ENCODE measurements around the gene RGS11. TPM values are rescaled to one million over a fixed set of nuclear protein-coding genes. Genes with fewer than 3 reads are reported as not detected.

The RGS11 gene
- total and polyA plus RNA-seq, 2 experiments from 2014 or later: 2.4 to 4.5 TPM

GRCh38 chr16:278863-279366, 3.2 kb upstream of the RGS11 start:
- H3F3A ChIP-seq (ENCODE audit: insufficient read depth): no peaks in the 10 kb centered on the region
- 79 to 81% methylated on average over 6 of the region's 6 CpGs for WGBS, 2 experiments (ENCODE audit: low coverage in 1 of 2, low lambda C conversion rate in 2 of 2, missing lambda C conversion rate in 2 of 2)

DNA sequence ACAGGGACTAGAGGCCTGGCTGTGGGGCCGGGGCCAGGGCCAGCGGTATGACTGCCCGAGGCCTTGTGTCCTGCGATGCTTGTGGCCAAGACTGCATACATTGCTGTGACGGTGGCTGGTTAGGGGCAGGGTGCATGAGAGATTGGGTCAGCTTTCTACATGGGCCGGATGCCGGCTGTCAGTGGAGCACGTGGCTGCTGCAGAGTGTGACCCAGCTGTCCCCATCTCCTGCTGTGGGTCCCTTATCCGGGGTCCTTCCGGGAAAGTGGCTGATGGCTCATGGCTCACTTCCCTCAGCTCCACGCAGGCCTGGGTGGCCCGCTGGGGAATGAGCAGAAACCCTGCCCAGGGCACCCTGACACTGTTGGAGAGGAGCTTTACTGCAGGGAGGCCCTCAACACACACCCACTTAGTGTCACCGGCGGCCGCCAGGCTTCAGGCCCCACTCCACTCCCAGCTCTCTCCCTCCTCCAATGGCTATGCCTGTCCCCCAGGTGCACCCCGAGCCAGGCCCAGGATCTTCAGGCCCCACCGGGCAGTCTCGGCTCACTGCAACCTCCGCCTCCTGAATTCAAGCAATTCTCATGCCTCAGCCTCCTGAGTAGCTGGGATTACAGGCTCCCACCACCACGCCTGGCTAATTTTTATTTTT, 808 bp upstream of the RGS11 start:
- Histone ChIP-seq H3K9me3 (ENCODE audit: low read depth) (no peaks in the 10 kb centered on the region), H3K27me3 (replicated peaks; ENCODE audit: insufficient read depth) (0 out of 2 replicates have a peak, but pooled peaks cover 8% of the 10 kb centered on the region), H3K27ac (no peak overlapping the region), H3K9ac (no peak overlapping the region), H3K36me3 (ENCODE audit: low read depth) (no peaks in the 10 kb centered on the region), H3K4me1 (ENCODE audit: insufficient read depth) (no peaks in the 10 kb centered on the region), H3K4me2 (ENCODE audit: unreplicated experiment) (no peak overlapping the region), H3F3A (ENCODE audit: insufficient read depth) (no peaks in the 10 kb centered on the region), H3K4me3 (no peak overlapping the region), H2AFZ (no peak overlapping the region), H3K9me2 (ENCODE audit: insufficient read depth) (no peaks in the 10 kb centered on the region), H4K20me1 (ENCODE audit: insufficient read depth) (no peaks in the 10 kb centered on the region), H3K79me2 (ENCODE audit: insufficient read depth) (no peaks in the 10 kb centered on the region)
- no peak for DNase-seq
- TF ChIP-seq EZH2phosphoT487 (IDR thresholded peaks at IDR 0.05; ENCODE audit: insufficient read depth, low read depth) (no peak), EZH2 (IDR thresholded peaks at IDR 0.05; ENCODE audit: insufficient read depth, poor library complexity, severe bottlenecking) (no peak)
- in situ Hi-C loops (cut with MboI): no loop called here
- WGBS, 2 experiments (ENCODE audit: low coverage in 1 of 2, low lambda C conversion rate in 2 of 2, missing lambda C conversion rate in 2 of 2): 95 to 96% methylated on average over 17 to 20 of the region's 20 CpGs

More at GRCh38 chr16:278863-279366, 3.2 kb upstream of the RGS11 start:
- H3K4me1 ChIP-seq (ENCODE audit: insufficient read depth): no peaks in the 10 kb centered on the region
- no peak overlapping the region for H2AFZ ChIP-seq
- H3K27me3 ChIP-seq (replicated peaks; ENCODE audit: insufficient read depth): 0 out of 2 replicates have a peak, but pooled peaks cover 9% of the 10 kb centered on the region
- H3K4me2 ChIP-seq (ENCODE audit: unreplicated experiment): no peak overlapping the region
- H3K9me2 ChIP-seq (ENCODE audit: insufficient read depth): no peaks in the 10 kb centered on the region
- in situ Hi-C loops (cut with MboI): no loop called here
- H3K4me3 ChIP-seq: no peak overlapping the region
- peak; percentile 13 for DNase-seq
- TF ChIP-seq EZH2 (IDR thresholded peaks at IDR 0.05; ENCODE audit: insufficient read depth, poor library complexity, severe bottlenecking) (no peak), EZH2phosphoT487 (IDR thresholded peaks at IDR 0.05; ENCODE audit: insufficient read depth, low read depth) (no peak)
- no peaks in the 10 kb centered on the region for H3K9me3 ChIP-seq (ENCODE audit: low read depth)
- no peaks in the 10 kb centered on the region for H4K20me1 ChIP-seq (ENCODE audit: insufficient read depth)
- H3K36me3 ChIP-seq (ENCODE audit: low read depth): no peaks in the 10 kb centered on the region
- no peak overlapping the region for H3K9ac ChIP-seq
- H3K79me2 ChIP-seq (ENCODE audit: insufficient read depth): no peaks in the 10 kb centered on the region
- H3K27ac ChIP-seq: no peak overlapping the region

- WGBS, 2 experiments (ENCODE audit: low coverage in 1 of 2, low lambda C conversion rate in 2 of 2, missing lambda C conversion rate in 2 of 2): 3 to 5% methylated on average over 35 to 48 of the region's 58 CpGs
- H3K27me3 ChIP-seq (replicated peaks; ENCODE audit: insufficient read depth): 0 out of 2 replicates have a peak, but pooled peaks cover 3% of the 10 kb centered on the region
- H3K9me3 ChIP-seq (ENCODE audit: low read depth): no peaks in the 10 kb centered on the region
- DNase-seq: peak; percentile 38
- H3K36me3 ChIP-seq (ENCODE audit: low read depth): no peaks in the 10 kb centered on the region
- H4K20me1 ChIP-seq (ENCODE audit: insufficient read depth): no peaks in the 10 kb centered on the region
- H3K4me1 ChIP-seq (ENCODE audit: insufficient read depth): no peaks in the 10 kb centered on the region
- peak overlapping the region; percentile 36 for H3K4me2 ChIP-seq (ENCODE audit: unreplicated experiment)
- no peaks in the 10 kb centered on the region for H3F3A ChIP-seq (ENCODE audit: insufficient read depth)
- H3K27ac ChIP-seq: no peak overlapping the region
- no peak for TF ChIP-seq EZH2 (IDR thresholded peaks at IDR 0.05; ENCODE audit: insufficient read depth, poor library complexity, severe bottlenecking)
- no peak for TF ChIP-seq EZH2phosphoT487 (IDR thresholded peaks at IDR 0.05; ENCODE audit: insufficient read depth, low read depth)
- H3K79me2 ChIP-seq (ENCODE audit: insufficient read depth): no peaks in the 10 kb centered on the region
- in situ Hi-C loops (cut with MboI): no loop called here
- peak overlapping the region; percentile 33 for H3K9ac ChIP-seq
- peak overlapping the region; percentile 59 for H3K4me3 ChIP-seq
- no peak overlapping the region; the same call in 1 of the 2 replicates for H2AFZ ChIP-seq
- H3K9me2 ChIP-seq (ENCODE audit: insufficient read depth): no peaks in the 10 kb centered on the region
Observed at GRCh38 chr16:275041-275641, 603 bp downstream of the RGS11 start.

DNA sequence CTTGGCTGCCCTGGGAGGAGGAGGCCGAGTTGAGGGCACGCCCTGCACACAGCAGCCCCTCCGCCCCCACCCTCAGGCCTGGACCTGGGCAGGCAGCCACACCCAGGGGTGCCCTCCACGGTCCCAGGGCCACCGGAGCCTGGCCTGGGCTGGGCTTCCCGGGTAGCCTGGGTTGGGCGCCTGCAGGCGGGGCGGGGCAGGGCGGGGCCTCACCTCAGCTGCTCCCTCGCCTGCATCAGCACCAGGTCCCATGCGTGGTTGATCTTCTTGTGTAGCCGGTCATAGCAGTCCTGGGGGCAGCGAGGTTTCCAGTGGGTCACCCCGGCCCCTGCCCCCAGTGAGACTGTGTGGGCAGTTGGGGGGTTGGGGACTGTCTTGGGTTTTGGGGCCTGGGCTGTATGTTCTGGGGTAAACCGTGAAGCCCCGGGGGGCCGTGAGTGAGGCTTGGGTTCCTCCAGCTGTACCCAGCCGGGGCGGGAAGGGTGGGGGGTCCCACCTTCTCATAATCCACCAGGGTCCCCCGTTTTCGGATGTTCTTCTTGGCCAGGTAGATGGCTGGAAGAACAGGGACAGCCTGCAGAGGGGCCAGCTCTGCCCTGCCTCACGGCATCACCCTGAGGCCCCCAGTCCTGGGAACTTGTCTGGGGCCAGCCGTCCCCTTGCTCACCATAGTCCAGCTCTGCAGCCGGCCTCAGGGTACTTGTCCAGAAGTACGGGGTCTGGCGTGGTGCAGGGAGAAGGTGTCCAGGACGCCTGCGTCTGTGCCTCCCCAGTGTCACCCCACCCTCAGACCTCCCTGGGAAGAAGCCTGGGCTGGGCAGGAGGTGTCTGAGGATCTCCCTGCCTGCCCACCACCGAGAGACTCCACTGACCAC, 2.0 kb downstream of the RGS11 start:
- no peak overlapping the region for H2AFZ ChIP-seq
- no peak overlapping the region for H3K4me2 ChIP-seq (ENCODE audit: unreplicated experiment)
- 91 to 92% methylated on average over 18 to 29 of the region's 30 CpGs for WGBS, 2 experiments (ENCODE audit: low coverage in 1 of 2, low lambda C conversion rate in 2 of 2, missing lambda C conversion rate in 2 of 2)
- H3K9me3 ChIP-seq (ENCODE audit: low read depth): no peaks in the 10 kb centered on the region
- H3K79me2 ChIP-seq (ENCODE audit: insufficient read depth): no peaks in the 10 kb centered on the region
- no peaks in the 10 kb centered on the region for H3F3A ChIP-seq (ENCODE audit: insufficient read depth)
- no peak for TF ChIP-seq EZH2 (IDR thresholded peaks at IDR 0.05; ENCODE audit: insufficient read depth, poor library complexity, severe bottlenecking)
- H3K27me3 ChIP-seq (replicated peaks; ENCODE audit: insufficient read depth): no peaks in the 10 kb centered on the region
- no peak for DNase-seq
- H3K9ac ChIP-seq: no peak overlapping the region
- in situ Hi-C loops (cut with MboI): no loop called here
- H3K36me3 ChIP-seq (ENCODE audit: low read depth): no peaks in the 10 kb centered on the region
- no peak overlapping the region for H3K4me3 ChIP-seq
- no peaks in the 10 kb centered on the region for H3K9me2 ChIP-seq (ENCODE audit: insufficient read depth)
- H4K20me1 ChIP-seq (ENCODE audit: insufficient read depth): no peaks in the 10 kb centered on the region
- H3K4me1 ChIP-seq (ENCODE audit: insufficient read depth): no peaks in the 10 kb centered on the region
- H3K27ac ChIP-seq: no peak overlapping the region
